Neural cell (in vitro differentiated cells): Measurements from ENCODE around the gene CYP1A2.

Source experiments
- CTCF ChIP-seq: fragments of 450-650 bp; IDR thresholded peaks from 2 replicates; pipeline ENCODE4 v1.5.1; 2014; ENCODE audit warnings: antibody characterized with exemption, mild to moderate bottlenecking, moderate library complexity; ENCODE audit not compliant: poor library complexity, severe bottlenecking
- EZH2 ChIP-seq: fragments of 200-600, 300-800 bp; shearing (Covaris generic), sonication (generic); IDR thresholded peaks from 2 replicates; pipeline ENCODE4 v1.6.1; 2014; ENCODE audit warnings: antibody characterized with exemption, low read length, borderline replicate concordance, mild to moderate bottlenecking; ENCODE audit not compliant: insufficient read depth, poor library complexity, severe bottlenecking
- POLR2AphosphoS5 ChIP-seq: IDR thresholded peaks from 2 replicates; pipeline ENCODE4 v1.6.1; 2012
- RAD21 ChIP-seq: fragments of 450-650 bp; conservative IDR thresholded peaks from 2 replicates; pipeline ENCODE4 v1.6.1; 2014; ENCODE audit warnings: antibody characterized with exemption, mild to moderate bottlenecking, moderate library complexity
- TAF1 ChIP-seq: IDR thresholded peaks from 2 replicates; pipeline ENCODE4 v1.6.1; 2012; ENCODE audit warnings: low read depth

GRCh38 chr15:74776821-74777768 is 28.4 kb downstream of the CYP1A2 start:
- TF ChIP-seq CTCF (no peak), POLR2AphosphoS5 (no peak), RAD21 (no peak), EZH2 (no peak), TAF1 (no peak)
